Fibroblast of villous mesenchyme (primary cell): ENCODE results near the gene TOMT. TPM values are rescaled to one million over a fixed set of nuclear protein-coding genes. Genes with fewer than 3 reads are reported as not detected.
"Not testable (repeated sequence)": the region's sequence is repeated elsewhere in the genome, so short reads cannot be mapped to it uniquely, and the experiment has no call there.

ENCODE experiments used
- DNase-seq: peaks from one replicate; pipeline ENCODE4 v3.0.0-alpha.2; 2010; ENCODE audit warnings: low read depth
- H3K4me3 ChIP-seq: 2 replicates; pipeline ENCODE4 v1.5.1; 2011; ENCODE audit warnings: low read depth, mild to moderate bottlenecking, low read length
- CTCF ChIP-seq: IDR thresholded peaks from 2 replicates; pipeline ENCODE4 v1.5.1; 2012; ENCODE audit warnings: low read depth, mild to moderate bottlenecking, low read length; ENCODE audit not compliant: insufficient read depth
- total RNA-seq: library from RNA; depleted of rRNA; stranded (reverse); fragments of >200 nt; gene quantifications from 2 replicates; pipeline ENCODE4 v1.2.3, GENCODE V29; 2012

TOMT gene
- total RNA-seq, 1 donor: not detected

- no peak overlapping the region for H3K4me3 ChIP-seq
- DNase-seq: no peak
- TF ChIP-seq CTCF: no peak
Observed at GRCh38 chr11:72123117-72123653, 17.5 kb downstream of the TOMT start.

DNA sequence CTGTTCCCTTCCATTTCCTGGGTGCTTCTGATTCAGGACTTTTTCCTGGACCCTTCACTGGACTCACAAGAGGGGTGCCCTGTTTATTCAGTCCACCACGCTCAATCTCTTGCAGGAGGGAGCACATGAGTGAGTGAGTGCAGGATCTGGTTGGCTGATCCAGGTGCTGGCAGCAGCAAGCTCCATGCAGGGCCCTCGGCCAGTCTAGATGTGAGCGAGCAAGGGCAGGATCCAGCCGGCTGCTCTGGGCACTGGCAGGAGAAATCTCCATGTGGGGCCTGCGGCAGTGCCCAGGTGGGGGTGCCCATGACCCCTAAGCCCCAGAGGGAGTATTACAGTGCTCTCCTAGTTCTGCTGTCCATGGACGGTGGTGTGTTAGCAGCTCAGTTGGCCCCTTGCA, 18.3 kb downstream of the TOMT start:
- no peak for DNase-seq
- no peak overlapping the region for H3K4me3 ChIP-seq
- no peak for TF ChIP-seq CTCF

- no peak for TF ChIP-seq CTCF
- no peak for DNase-seq
- no peak overlapping the region for H3K4me3 ChIP-seq
Observed at GRCh38 chr11:72125956-72126355, 20.2 kb downstream of the TOMT start.

- TF ChIP-seq CTCF: no peak
- no peak for DNase-seq
- no peak overlapping the region for H3K4me3 ChIP-seq
Observed at GRCh38 chr11:72127923-72128322, 22.2 kb downstream of the TOMT start.

GRCh38 chr11:72129381-72129780, 23.7 kb downstream of the TOMT start:
- no peak overlapping the region for H3K4me3 ChIP-seq
- DNase-seq: no peak
- no peak for TF ChIP-seq CTCF

DNA sequence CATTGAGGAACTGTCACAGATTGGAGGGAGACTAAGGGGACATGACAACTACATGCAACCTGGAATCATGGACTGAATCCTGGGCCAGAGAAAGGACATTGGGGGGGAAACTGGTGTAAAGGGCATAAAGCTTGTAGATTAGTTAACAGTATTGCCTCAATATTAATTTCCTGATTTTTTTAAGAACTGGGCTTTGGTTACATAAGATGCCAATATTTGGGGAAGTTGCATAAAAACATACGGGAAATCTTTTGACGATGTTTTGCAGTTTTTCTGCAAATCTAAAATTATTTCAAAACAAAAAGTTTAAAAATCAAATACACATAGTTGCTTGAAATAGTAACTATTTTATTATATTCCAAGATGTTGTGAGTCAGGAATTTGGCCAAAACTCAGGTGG, 26.9 kb downstream of the TOMT start:
- H3K4me3 ChIP-seq: no peak overlapping the region
- no peak for TF ChIP-seq CTCF
- no peak for DNase-seq

GRCh38 chr11:72135473-72135872, 29.7 kb downstream of the TOMT start, which contains the start of gene FOLR3:
TSS of gene FOLR3 (plus strand) at chr11:72135725. CDS start at chr11:72135953, 228 bp downstream.
- H3K4me3 ChIP-seq, DNase-seq: not testable (repeated sequence)
